HepG2 (cell line): Measurements from ENCODE around the gene TUBB4B. TPM values are rescaled to one million over a fixed set of nuclear protein-coding genes. Genes with fewer than 3 reads are reported as not detected.

Experiments
- ATAC-seq: fragments of 200-7000 bp; cut with Tn5 transposase; 3 replicates; pipeline ENCODE4 v1.9.1; 2020; ENCODE audit warnings: mild to moderate bottlenecking, moderate library complexity
- BruUV-seq: library from RNA; stranded (reverse); fragments of 400-500 nt; replicated peaks from 2 replicates; lab custom pipeline; 2021; lab: Mats Ljungman, UMichigan
- CTCF ChIA-PET: fragments of 300-600 bp; formaldehyde crosslinking; extraction: SDS; loops from one replicate; lab custom pipeline; 2021; ENCODE audit warnings: low total read pairs, inconsistent platforms, low intra/inter-chr PET ratio; lab: Yijun Ruan, JAX
- POLR2A ChIA-PET: fragments of 350-600 bp; sonication (Branson Sonifier 250); formaldehyde crosslinking; loops from one replicate; lab custom pipeline; 2020; ENCODE audit warnings: antibody characterized with exemption, inconsistent platforms; lab: Yijun Ruan, JAX
- DNase-seq: peaks from one replicate; pipeline ENCODE4 v3.0.0-alpha.2; 2015; ENCODE audit warnings: low spot score
- FAIRE-seq: peaks from 3 replicates; lab custom pipeline; 2011; peaks lifted over from hg19 to GRCh38; lab: Jason Lieb, UNC
- H2AFZ ChIP-seq: one replicate; pipeline ENCODE4 v1.6.1; 2011; ENCODE audit warnings: low read length, inconsistent platforms
- H3K27ac ChIP-seq: fragments of 300-600 bp; 3 replicates; pipeline ENCODE4 v1.8.0; 2011; ENCODE audit warnings: mixed run types, mild to moderate bottlenecking, mixed read lengths, low read length, inconsistent platforms; ENCODE audit not compliant: insufficient read depth; ENCODE audit errors: extremely low read length
- H3K27me3 ChIP-seq, 2 experiments: fragments of 200-600 bp in 1 of 2; 2 replicates in 1 of 2; 3 replicates in 1 of 2; pipeline versions ENCODE4 v1.6.0 to v1.8.0; 2011; ENCODE audit warnings: low read length in 2 of 2, mild to moderate bottlenecking in 2 of 2, moderate library complexity in 2 of 2, inconsistent platforms in 1 of 2; ENCODE audit not compliant: insufficient read depth in 2 of 2, control insufficient read depth in 1 of 2
- H3K36me3 ChIP-seq, 2 experiments: fragments of 200-600 bp in 1 of 2; replicated peaks in 1 of 2; 2 replicates in 1 of 2; 3 replicates in 1 of 2; pipeline versions ENCODE4 v1.5.1 to v1.8.0; 2011; ENCODE audit warnings: low read length in 2 of 2, inconsistent platforms in 1 of 2; ENCODE audit not compliant: insufficient read depth in 2 of 2, control insufficient read depth in 1 of 2
- H3K4me1 ChIP-seq: 2 replicates; pipeline ENCODE4 v1.5.1; 2012; ENCODE audit warnings: low read length, inconsistent platforms; ENCODE audit not compliant: insufficient read depth
- H3K4me2 ChIP-seq: 2 replicates; pipeline ENCODE4 v1.6.0; 2011; ENCODE audit warnings: low read depth, low read length, inconsistent platforms
- H3K4me3 ChIP-seq, 3 experiments: fragments of 200-600 bp in 1 of 3; sonication (generic), shearing (Covaris generic) in 1 of 3; replicated peaks in 1 of 3; 2 replicates each; pipeline ENCODE4 v1.5.1; 2011 to 2016; ENCODE audit warnings: low read length in 3 of 3, inconsistent platforms in 2 of 3, low read depth in 2 of 3, mild to moderate bottlenecking in 2 of 3, control low read depth in 1 of 3, mixed read lengths in 1 of 3; ENCODE audit not compliant: insufficient read depth in 1 of 3
- H3K79me2 ChIP-seq: one replicate; pipeline ENCODE4 v1.6.1; 2011; ENCODE audit warnings: low read length, inconsistent platforms; ENCODE audit not compliant: insufficient read depth
- H3K9ac ChIP-seq: 2 replicates; pipeline ENCODE4 v1.6.0; 2011; ENCODE audit warnings: mild to moderate bottlenecking, low read depth, low read length, inconsistent platforms; ENCODE audit not compliant: insufficient read depth
- H3K9me3 ChIP-seq: 2 replicates; pipeline ENCODE4 v1.5.1; 2012; ENCODE audit warnings: mild to moderate bottlenecking, low read length
- H4K20me1 ChIP-seq: 2 replicates; pipeline ENCODE4 v1.6.0; 2011; ENCODE audit warnings: inconsistent platforms, mild to moderate bottlenecking, low read length, moderate library complexity; ENCODE audit not compliant: insufficient read depth
- ARID5B ChIP-seq: IDR thresholded peaks from 2 replicates; pipeline ENCODE4 v1.4.0; 2020; ENCODE audit warnings: mild to moderate bottlenecking, missing genetic modification reagents
- FUBP1 ChIP-seq: sonication (generic); formaldehyde crosslinking; IDR thresholded peaks from 2 replicates; pipeline ENCODE4 v1.5.1; 2020; ENCODE audit warnings: missing genetic modification reagents, mild to moderate bottlenecking, borderline replicate concordance
- RBFOX2 ChIP-seq: fragments of 200-400 bp; formaldehyde crosslinking; IDR thresholded peaks from 2 replicates; pipeline ENCODE4 v1.6.1; 2017; ENCODE audit warnings: low read depth, mild to moderate bottlenecking, low read length
- ZNF224 ChIP-seq: sonication (generic); formaldehyde crosslinking; IDR thresholded peaks from 2 replicates; pipeline ENCODE4 v1.5.0; 2020; ENCODE audit warnings: mild to moderate bottlenecking, missing genetic modification reagents
- ZNF33A ChIP-seq: sonication (generic); formaldehyde crosslinking; IDR thresholded peaks from 2 replicates; pipeline ENCODE4 v1.5.1; 2020; ENCODE audit warnings: missing genetic modification reagents, mild to moderate bottlenecking, moderate library complexity, borderline replicate concordance
- ZNF350 ChIP-seq: sonication (generic); formaldehyde crosslinking; IDR thresholded peaks from 2 replicates; pipeline ENCODE4 v1.4.0; 2020; ENCODE audit warnings: mild to moderate bottlenecking, low read depth, missing genetic modification reagents, borderline replicate concordance
- ZNF451 ChIP-seq: sonication (generic); formaldehyde crosslinking; IDR thresholded peaks from 2 replicates; pipeline ENCODE4 v1.5.0; 2020; ENCODE audit warnings: mild to moderate bottlenecking, missing genetic modification reagents
- ZNF780A ChIP-seq: sonication (generic); formaldehyde crosslinking; IDR thresholded peaks from 2 replicates; pipeline ENCODE4 v1.8.0; 2022; ENCODE audit warnings: mild to moderate bottlenecking, missing genetic modification reagents, moderate library complexity
- WGBS: methylation state at CpG from one replicate; pipeline ENCODE4 v1.1.6; 2017; ENCODE audit warnings: low lambda C conversion rate; 5-methylcytosine and 5-hydroxymethylcytosine counted together
- in situ Hi-C: cut with HindIII; loops from 2 replicates; pipeline ENCODE4 v1.10.0; 2017; ENCODE audit warnings: low pct_unique_long_range_greater_than_20kb; ENCODE audit not compliant: extremely low pct_ligation_motif_present
- intact Hi-C: fragments of 100-400 bp; cut with micrococcal nuclease; formaldehyde crosslinking; loops from one replicate; pipeline ENCODE4 v1.10.0; 2022; ENCODE audit not compliant: unreplicated experiment
- polyA plus RNA-seq, 8 experiments: library from polyadenylated mRNA; depleted of rRNA in 3 of 8; stranded (reverse) in 7 of 8; unstranded in 1 of 8; fragments of >200 nt; fragmentation: Illumina TruSeq in 4 of 8; extraction: Trizol in 4 of 8; gene quantifications; 2 replicates each; pipeline versions ENCODE4 v1.2.1 to v1.2.3, GENCODE V29; 2011 to 2016; ENCODE audit warnings: low read depth in 4 of 8, missing spikeins in 1 of 8, mixed read lengths in 1 of 8; ENCODE audit not compliant: insufficient read depth in 1 of 8
- total RNA-seq, 5 experiments: library from RNA; depleted of rRNA; stranded (reverse); fragments of >200 nt; fragmentation: Illumina TruSeq; extraction: Trizol; gene quantifications; 2 replicates each; pipeline ENCODE4 v1.2.3, GENCODE V29; 2016; ENCODE audit warnings: low read depth in 1 of 5
- TF ChIP-seq, protein P1 (sequence below): sonication (generic); formaldehyde crosslinking; IDR thresholded peaks from 2 replicates; pipeline ENCODE4 v1.5.0; 2020; ENCODE audit warnings: mild to moderate bottlenecking, missing genetic modification reagents
- TF ChIP-seq, protein P2 (sequence below): sonication (generic); formaldehyde crosslinking; IDR thresholded peaks from 2 replicates; pipeline ENCODE4 v1.5.1; 2020; ENCODE audit warnings: mild to moderate bottlenecking, missing genetic modification reagents, moderate library complexity

Gene TUBB4B
- total and polyA plus RNA-seq, 2 of the 13 experiments (the other 11 are each of a cell fraction or from before 2014, with no cell fraction given): 182 to 412 TPM

DNA sequence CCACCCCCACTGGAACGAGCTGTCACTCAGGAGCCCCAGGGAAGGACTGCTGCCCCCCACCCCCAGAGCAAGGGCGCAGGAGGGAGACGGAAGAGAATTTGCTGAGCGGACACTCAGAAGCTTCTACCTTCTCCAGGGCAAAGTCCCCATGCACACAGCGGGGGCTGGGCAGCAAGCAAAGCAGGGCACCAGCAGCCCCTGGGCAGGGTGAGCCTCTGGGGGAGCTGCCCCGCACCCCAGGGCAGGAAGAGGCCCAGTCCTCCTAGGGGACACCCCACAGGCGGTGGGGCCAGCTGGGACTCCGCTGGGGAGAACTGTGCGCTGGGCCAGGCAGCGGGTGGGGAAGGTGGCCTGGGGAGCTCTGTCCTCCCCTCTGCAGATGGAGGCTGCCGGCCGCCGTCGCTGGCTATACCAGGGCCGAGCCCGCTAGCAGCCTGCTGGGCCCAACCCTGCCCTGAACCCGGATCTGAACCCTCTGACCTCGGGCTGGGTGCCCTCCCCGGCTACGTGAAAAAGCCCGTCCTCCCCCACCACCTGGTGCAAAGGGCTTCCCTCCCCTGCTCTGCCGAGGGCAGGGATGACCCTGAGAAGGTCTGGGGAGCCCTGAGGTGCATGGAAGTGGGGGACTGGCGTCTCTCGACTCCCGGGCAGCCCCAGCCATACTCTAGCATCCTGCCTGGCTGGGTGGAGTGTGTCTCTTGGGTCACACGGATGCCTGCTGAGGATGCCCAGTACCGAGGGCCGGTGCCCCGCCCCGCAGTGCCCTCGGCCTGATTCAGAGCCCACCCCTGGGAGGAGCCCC, 11.0 kb upstream of the TUBB4B start:
- in situ Hi-C loops (loop anchor here (5.0 kb wide), 2 partner anchors 43 to 118 kb away; partner anchors contain the start of genes ANAPC2, DPP7 and SSNA1), intact Hi-C loops (no loop called here)
- Histone ChIP-seq H3K27me3 (no peaks in the 10 kb centered on the region), H3K4me1 (peaks cover 75% of the 10 kb centered on the region), H3K9me3 (no peaks in the 10 kb centered on the region), H3K27ac (peak overlapping the region; percentile 75), H3K9ac (peak overlapping the region; percentile 65), H3K4me3 (peak overlapping the region; percentile 53 to 72 (median 62)), H4K20me1 (no peaks in the 10 kb centered on the region), H3K4me2 (peak overlapping the region; percentile 96), H3K36me3 (no peaks in the 10 kb centered on the region), H2AFZ (no peak overlapping the region), H3K79me2 (peaks cover 4% of the 10 kb centered on the region)
- DNase-seq: no peak
- ChIA-PET POLR2A (interaction anchor here (0.9 to 2.7 kb wide), 14 partner anchors 8 to 144 kb away, joined by 3 to 16 read pairs (median 5); partner anchors contain the start of genes ANAPC2, MAN1B1, SSNA1 and TOR4A), CTCF (no interaction called here)
- no peak for FAIRE-seq
- 2% methylated on average over 8 of the region's 31 CpGs for WGBS
- peak; percentile 46 for ATAC-seq
- BruUV-seq: no TSS peak
- TF ChIP-seq ZNF350 (CRISPR knock-in tag) (peak; percentile 88), FUBP1 (CRISPR knock-in tag) (no peak), ARID5B (CRISPR knock-in tag) (peak; percentile 40; the same call in 1 of the 2 replicates), ZNF780A (CRISPR knock-in tag) (no peak), RBFOX2 (peak; percentile 68), ZNF451 (CRISPR knock-in tag) (peak; percentile 63; the same call in 1 of the 2 replicates), ZNF33A (CRISPR knock-in tag) (peak; percentile 42; the same call in 1 of the 2 replicates), ZNF224 (CRISPR knock-in tag) (peak; percentile 70; the same call in 1 of the 2 replicates)
- TF ChIP-seq, protein P1, sequence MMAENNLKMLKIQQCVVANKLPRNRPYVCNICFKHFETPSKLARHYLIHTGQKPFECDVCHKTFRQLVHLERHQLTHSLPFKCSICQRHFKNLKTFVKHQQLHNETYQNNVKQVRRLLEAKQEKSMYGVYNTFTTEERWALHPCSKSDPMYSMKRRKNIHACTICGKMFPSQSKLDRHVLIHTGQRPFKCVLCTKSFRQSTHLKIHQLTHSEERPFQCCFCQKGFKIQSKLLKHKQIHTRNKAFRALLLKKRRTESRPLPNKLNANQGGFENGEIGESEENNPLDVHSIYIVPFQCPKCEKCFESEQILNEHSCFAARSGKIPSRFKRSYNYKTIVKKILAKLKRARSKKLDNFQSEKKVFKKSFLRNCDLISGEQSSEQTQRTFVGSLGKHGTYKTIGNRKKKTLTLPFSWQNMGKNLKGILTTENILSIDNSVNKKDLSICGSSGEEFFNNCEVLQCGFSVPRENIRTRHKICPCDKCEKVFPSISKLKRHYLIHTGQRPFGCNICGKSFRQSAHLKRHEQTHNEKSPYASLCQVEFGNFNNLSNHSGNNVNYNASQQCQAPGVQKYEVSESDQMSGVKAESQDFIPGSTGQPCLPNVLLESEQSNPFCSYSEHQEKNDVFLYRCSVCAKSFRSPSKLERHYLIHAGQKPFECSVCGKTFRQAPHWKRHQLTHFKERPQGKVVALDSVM: peak; percentile 48
- TF ChIP-seq, protein P2, sequence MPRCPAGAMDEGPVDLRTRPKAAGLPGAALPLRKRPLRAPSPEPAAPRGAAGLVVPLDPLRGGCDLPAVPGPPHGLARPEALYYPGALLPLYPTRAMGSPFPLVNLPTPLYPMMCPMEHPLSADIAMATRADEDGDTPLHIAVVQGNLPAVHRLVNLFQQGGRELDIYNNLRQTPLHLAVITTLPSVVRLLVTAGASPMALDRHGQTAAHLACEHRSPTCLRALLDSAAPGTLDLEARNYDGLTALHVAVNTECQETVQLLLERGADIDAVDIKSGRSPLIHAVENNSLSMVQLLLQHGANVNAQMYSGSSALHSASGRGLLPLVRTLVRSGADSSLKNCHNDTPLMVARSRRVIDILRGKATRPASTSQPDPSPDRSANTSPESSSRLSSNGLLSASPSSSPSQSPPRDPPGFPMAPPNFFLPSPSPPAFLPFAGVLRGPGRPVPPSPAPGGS (CRISPR knock-in tag): peak; percentile 58; the same call in 1 of the 2 replicates
